Germinal center (tissue), 1 donor: ENCODE results near the gene TIPIN.
"Not testable (repeated sequence)": the region's sequence is repeated elsewhere in the genome, so short reads cannot be mapped to it uniquely, and the experiment has no call there.

ENCODE experiments used
- DNase-seq: peaks from one replicate; pipeline ENCODE4 v3.0.0; 2012; ENCODE audit warnings: mixed read lengths, low spot score

The TIPIN gene

GRCh38 chr15:66381376-66381775 lies 24.9 kb upstream of the TIPIN start:
- DNase-seq: not testable (repeated sequence)

DNA sequence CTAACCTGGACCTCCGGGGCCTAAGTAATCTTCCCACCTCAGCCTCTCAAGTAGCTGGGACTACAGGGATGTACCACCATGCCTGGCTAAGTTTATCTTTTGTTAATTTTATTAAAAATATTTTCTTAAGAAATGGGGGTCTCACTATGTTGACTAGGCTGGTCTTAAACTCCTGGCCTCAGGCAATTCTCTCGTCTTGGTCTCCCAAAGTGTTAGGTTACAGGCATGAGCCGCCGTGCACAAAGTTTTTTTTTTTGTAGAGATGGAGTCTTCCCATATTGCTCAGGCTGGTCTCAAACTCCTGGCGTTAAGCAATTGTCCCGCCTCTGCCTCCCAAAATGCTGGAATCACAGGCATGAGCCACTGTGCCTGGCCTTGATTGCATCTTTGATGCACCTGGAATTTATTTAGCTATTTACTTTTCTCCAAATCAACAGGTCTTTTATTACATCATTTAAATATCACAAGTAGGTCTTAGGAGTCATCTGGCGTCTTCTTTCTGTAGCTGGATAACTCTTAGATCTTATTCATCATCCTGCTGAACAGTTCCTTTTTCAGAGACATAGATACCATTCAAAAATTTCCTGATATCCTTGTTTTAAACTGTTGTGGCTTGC lies 22.4 kb upstream of the TIPIN start:
- DNase-seq: no peak

DNA sequence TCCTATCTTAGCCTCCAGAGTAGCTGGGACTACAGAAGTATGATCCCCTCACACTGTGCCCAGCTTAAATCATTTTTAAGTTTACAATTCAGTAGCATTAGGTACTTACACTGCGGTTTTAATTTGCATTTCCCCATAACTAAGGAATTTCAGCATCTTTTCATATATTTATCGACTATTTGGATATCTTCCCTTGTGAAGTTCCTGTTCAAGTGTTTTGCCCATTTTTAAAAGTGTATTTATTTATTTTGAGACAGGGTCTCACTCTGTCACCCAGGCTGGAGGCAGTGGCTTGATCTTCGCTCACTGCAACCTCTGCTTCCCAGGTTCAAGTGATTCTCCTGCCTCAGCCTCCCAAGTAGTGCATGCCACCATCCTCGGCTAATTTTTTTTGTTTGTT lies 17.7 kb upstream of the TIPIN start:
- no peak for DNase-seq

DNA sequence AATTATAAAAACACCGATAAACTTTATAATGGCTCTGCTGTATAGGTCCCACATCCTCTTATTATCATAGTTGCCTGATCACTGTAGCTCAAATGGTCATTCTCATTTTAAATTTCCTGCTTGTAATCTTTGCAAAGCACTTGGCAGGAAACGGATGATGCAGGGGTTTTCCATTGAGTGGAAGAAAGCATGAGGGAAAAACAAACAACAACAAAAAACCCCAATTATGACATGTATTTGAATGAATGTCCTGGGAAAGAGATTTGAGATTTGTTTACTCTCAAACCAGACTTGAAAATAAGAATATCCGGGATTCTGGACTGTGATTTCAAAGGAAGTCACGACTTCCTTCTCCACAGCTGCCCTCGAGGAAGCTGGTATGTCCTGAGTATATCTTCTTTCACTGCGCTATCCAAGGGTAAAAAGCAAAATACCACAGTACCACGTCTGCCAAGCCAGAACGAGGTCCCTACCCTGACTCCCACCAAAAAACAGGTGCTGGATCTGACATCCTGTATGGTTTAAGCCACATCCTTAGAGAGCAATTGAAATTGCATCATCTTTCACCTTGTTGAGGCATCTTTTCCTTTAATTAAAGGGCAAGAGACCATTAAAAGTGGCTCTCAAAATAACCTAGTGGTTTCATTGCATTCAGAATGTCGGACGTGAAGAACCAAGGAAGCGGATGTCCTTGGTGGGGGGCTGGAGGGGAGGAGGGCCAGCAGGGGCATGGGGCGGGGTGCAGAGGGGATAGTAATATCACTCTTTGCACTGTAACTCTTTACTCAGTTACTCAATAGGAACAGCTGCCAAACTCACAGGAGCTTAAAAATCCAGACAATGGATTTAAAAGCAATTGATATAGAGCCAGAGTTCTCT lies 13.5 kb upstream of the TIPIN start:
- peak; percentile 23 for DNase-seq

DNA sequence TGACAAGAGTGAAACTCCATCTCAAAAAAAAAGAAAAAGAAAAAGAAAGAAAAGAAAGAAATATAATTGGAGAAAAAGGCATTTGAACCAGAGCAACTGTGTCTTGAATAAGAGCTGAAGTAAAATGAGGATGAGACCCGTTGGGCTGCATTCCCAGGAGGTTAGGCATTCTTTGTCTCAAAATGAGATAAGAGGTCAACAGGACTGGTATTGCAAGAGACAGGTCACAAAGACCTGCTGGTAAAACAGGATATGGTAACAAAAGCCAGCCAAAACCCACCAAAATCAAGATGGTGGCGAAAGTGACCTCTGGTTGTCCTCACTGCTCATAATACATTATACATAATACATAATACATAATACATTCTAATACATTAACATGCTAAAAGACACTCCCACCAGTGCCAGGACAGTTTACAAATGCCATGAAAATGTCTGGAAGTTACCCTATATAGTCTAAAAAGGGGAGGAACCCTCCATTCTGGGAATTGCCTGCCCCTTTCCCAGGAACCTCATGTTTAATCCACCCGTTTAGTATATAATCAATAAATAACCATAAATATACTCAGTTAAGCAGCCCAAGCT lies 8.6 kb upstream of the TIPIN start:
- DNase-seq: no peak

DNA sequence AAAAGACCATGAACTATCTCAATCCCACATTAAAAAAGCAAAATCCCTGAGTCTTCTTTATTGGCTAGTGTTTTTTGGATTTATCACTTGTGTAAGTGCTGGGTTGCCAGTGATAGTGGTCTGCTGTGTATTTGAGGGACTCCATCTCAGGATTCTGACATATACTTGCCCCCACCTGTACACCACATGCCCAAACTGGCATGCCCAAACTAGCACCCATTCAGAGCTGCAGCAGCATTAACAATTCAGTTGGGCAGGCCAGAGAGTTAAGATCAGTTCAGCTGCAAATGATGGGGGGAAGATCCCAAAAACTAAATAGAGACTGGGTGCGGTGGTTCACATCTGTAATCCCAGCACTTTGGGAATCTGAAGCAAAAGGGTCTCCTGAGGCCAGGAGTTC lies 6.3 kb upstream of the TIPIN start:
- no peak for DNase-seq

GRCh38 chr15:66361745-66362460 lies 5.4 kb upstream of the TIPIN start:
- DNase-seq: not testable (repeated sequence)

GRCh38 chr15:66359740-66360139 lies 3.3 kb upstream of the TIPIN start:
- peak; percentile 11 for DNase-seq

DNA sequence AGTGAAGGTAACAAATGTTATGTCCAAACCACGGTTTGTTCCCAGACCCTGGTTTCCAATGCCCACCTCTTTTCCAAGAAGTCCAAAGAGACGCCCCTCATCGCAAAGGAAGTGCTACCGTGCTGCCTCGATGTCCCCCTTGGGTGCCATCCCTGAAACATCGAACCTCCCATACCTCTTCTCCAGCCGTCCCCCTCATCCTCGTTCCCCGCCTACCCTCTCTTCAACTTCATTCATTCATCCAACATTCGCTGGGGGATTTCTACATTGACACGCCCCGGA lies 467 bp downstream of the TIPIN start:
- no peak for DNase-seq

GRCh38 chr15:66348530-66348929 lies 8.0 kb downstream of the TIPIN start:
- DNase-seq: not testable (repeated sequence)

- DNase-seq: no peak
Measured at GRCh38 chr15:66328771-66329170, 27.7 kb downstream of the TIPIN start.

DNA sequence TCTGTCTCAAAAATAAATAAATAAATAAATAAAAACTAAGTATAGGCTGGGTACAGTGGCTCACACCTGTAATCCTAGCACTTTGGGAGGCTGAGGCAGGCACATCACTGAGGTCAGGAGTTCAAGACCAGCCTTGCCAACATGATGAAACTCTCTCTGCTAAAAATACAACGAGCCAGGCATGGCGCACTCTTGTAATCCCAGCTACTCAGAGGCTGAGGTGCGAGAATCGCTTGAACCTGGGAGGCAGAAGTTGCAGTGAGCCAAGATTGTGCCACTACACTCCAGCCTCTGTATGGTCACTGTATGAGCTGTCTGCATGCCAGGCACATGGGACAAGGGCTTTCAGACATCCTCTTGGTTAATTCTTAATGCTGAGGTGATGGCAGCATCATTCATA lies 28.7 kb downstream of the TIPIN start:
- DNase-seq: no peak

DNA sequence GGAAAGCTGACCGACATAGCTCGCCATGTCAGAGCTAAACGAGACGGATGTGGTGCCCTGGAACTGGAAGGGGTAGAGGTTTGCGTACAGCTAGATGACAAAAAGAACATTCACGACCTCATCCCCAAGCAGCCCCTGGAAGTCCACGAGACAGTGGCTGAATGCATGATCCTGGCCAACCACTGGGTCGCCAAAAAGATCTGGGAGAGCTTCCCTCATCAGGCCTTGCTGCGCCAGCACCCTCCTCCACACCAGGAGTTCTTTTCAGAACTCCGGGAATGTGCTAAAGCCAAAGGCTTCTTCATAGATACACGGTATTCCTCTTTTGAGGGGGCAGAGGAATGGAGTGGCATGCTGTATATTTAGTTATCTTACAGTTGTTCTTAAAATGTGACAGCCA lies 30.4 kb downstream of the TIPIN start:
- DNase-seq: no peak

GRCh38 chr15:66323312-66323928 lies 33.1 kb downstream of the TIPIN start:
- no peak for DNase-seq

DNA sequence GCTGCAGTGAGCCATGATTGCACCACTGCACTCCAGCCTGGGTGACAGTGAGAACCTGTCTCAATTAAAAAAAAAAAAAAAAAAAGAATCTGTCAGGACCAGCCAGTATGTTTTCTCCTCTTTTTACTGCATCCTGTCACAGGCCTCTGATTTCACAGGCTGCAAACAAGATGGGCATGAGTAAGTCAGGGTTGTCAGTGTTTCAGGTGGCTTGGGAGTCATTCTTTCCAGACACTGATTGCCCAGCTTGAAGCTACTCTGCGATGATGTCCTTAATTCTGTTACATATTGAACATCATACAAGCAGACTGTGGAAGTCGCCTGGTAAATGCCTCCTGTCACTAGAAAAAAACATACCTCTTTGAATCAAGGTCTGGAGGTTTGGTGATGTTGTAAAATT lies 44.3 kb downstream of the TIPIN start:
- no peak for DNase-seq

DNA sequence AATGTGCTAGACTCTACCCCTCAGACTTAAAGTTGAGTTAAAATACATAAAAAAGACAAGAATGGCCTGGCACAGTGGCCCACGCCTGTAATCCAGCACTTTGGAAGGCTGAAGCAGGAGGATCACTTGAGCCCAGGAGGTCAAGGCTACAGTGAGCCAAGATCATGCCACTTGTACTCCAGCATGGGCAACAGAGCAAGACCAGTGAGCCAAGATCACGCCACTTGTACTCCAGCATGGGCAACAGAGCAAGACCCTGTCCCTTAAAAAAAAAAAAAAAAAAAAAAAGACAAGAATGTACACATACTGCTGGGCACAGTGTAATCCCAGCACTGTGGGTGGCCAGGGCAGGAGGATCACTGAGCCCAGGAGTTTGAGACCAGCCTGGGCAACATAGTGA lies 45.7 kb downstream of the TIPIN start:
- no peak for DNase-seq

GRCh38 chr15:66309828-66310227 lies 46.7 kb downstream of the TIPIN start:
- no peak for DNase-seq

DNA sequence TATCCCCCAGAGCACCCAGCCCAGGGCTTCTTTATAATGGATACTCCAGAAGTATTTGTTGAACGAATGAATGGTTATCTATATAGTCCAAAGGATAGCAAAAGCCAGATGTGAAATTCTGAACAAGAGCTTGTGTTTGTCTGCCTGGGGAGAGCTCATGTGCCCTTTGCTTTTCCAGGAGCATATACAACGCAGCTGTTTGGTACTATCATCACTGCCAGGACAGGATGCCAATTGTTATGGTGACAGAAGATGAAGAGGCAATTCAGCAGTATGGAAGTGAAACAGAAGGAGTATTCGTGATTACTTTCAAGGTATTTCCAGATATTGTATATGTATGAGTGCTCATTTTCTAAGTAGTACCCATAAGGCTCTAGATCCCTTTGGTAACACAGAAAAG lies 48.0 kb downstream of the TIPIN start:
- DNase-seq: no peak

DNA sequence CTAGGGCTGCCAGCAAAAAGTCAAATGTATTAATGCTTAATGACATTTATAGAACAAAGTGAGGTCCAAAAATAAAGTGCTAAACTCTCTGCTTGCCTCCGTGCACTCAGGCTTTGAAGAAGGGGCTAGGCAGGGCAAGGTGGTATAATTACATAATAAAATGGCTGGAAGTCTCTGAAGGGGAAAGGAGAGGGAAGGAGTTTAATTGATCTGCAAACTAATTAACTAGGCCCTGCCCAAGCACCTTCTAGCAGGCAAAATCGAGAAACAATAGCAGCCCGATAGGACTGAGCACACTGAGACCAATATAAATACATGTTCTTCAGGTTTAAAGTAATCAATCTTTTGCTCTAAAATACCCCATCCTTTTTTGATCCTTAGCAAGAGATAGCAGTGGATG lies 50.1 kb downstream of the TIPIN start:
- no peak for DNase-seq

GRCh38 chr15:66304425-66304824 lies 52.1 kb downstream of the TIPIN start:
- DNase-seq: not testable (repeated sequence)

- no peak for DNase-seq
Measured at GRCh38 chr15:66302489-66303278, 53.8 kb downstream of the TIPIN start.
